Keratinocyte (primary cell): ENCODE measurements around the gene PIGP. TPM values are rescaled to one million over a fixed set of nuclear protein-coding genes. Genes with fewer than 3 reads are reported as not detected.

ENCODE experiments used
- DNase-seq: peaks from one replicate; pipeline ENCODE4 v3.0.0-alpha.2; 2011; ENCODE audit warnings: low read depth, missing footprints, low spot score
- FAIRE-seq: peaks from 2 replicates; lab custom pipeline; 2011; peaks lifted over from hg19 to GRCh38; lab: Jason Lieb, UNC
- H2AFZ ChIP-seq: 2 replicates; pipeline ENCODE4 v1.6.0; 2012; ENCODE audit warnings: low read length, control low read depth, inconsistent platforms; ENCODE audit not compliant: control insufficient read depth
- H3K27ac ChIP-seq: 2 replicates; pipeline ENCODE4 v1.5.1; 2011; ENCODE audit warnings: low read length; ENCODE audit not compliant: control insufficient read depth, insufficient read depth
- H3K27me3 ChIP-seq: 3 replicates; pipeline ENCODE4 v1.6.0; 2011; ENCODE audit warnings: low read length; ENCODE audit not compliant: control insufficient read depth, insufficient read depth; ENCODE audit errors: extremely low read depth
- H3K36me3 ChIP-seq, 2 experiments: 2 replicates in 1 of 2; 3 replicates in 1 of 2; pipeline ENCODE4 v1.5.1; 2011; ENCODE audit warnings: low read length in 2 of 2, mild to moderate bottlenecking in 1 of 2; ENCODE audit not compliant: control insufficient read depth in 2 of 2, insufficient read depth in 2 of 2; ENCODE audit errors: extremely low read depth in 1 of 2
- H3K4me1 ChIP-seq: 3 replicates; pipeline ENCODE4 v1.5.1; 2011; ENCODE audit warnings: low read length; ENCODE audit not compliant: control insufficient read depth, insufficient read depth; ENCODE audit errors: extremely low read depth
- H3K4me2 ChIP-seq: 3 replicates; pipeline ENCODE4 v1.6.0; 2011; ENCODE audit warnings: low read depth, low read length; ENCODE audit not compliant: control insufficient read depth, insufficient read depth; ENCODE audit errors: extremely low read depth
- H3K4me3 ChIP-seq, 3 experiments: fragments of 200-600 bp in 1 of 3; sonication (generic) in 1 of 3; 2 replicates in 2 of 3; 3 replicates in 1 of 3; pipeline ENCODE4 v1.5.1; 2011 to 2016; ENCODE audit warnings: low read length in 3 of 3, mild to moderate bottlenecking in 3 of 3, control low read depth in 2 of 3, inconsistent platforms in 1 of 3, low read depth in 1 of 3, mixed read lengths in 1 of 3, mixed run types in 1 of 3, moderate library complexity in 1 of 3; ENCODE audit not compliant: control insufficient read depth in 2 of 3, insufficient read depth in 2 of 3; ENCODE audit errors: extremely low read depth in 1 of 3
- H3K79me2 ChIP-seq: 2 replicates; pipeline ENCODE4 v1.6.0; 2012; ENCODE audit warnings: low read length; ENCODE audit not compliant: control insufficient read depth, insufficient read depth
- H3K9ac ChIP-seq: 3 replicates; pipeline ENCODE4 v1.6.0; 2011; ENCODE audit warnings: low read length; ENCODE audit not compliant: control insufficient read depth, insufficient read depth; ENCODE audit errors: extremely low read depth
- H3K9me1 ChIP-seq: 3 replicates; pipeline ENCODE4 v1.6.0; 2011; ENCODE audit warnings: low read length; ENCODE audit not compliant: control insufficient read depth, insufficient read depth; ENCODE audit errors: extremely low read depth
- H3K9me3 ChIP-seq: 2 replicates; pipeline ENCODE4 v1.5.1; 2012; ENCODE audit warnings: low read depth, low read length; ENCODE audit not compliant: control insufficient read depth
- H4K20me1 ChIP-seq: 3 replicates; pipeline ENCODE4 v1.6.0; 2011; ENCODE audit warnings: low read length; ENCODE audit not compliant: control insufficient read depth, insufficient read depth; ENCODE audit errors: extremely low read depth
- EZH2 ChIP-seq: IDR thresholded peaks from one replicate; pipeline ENCODE4 v1.6.1; 2012; ENCODE audit warnings: inconsistent platforms, mild to moderate bottlenecking, low read length, moderate library complexity
- dilution Hi-C: fragments of 300-500 bp; cut with MboI; formaldehyde crosslinking; loops from one replicate; pipeline ENCODE4 v1.7.0; 2020; ENCODE audit warnings: low sequenced_read_pairs; ENCODE audit not compliant: extremely low pct_ligation_motif_present
- polyA plus RNA-seq, 5 experiments: library from polyadenylated mRNA; depleted of rRNA in 3 of 5; stranded (reverse) in 3 of 5; stranded (forward) in 1 of 5; unstranded in 1 of 5; fragments of >200 nt; gene quantifications; 1 replicate in 1 of 5; 2 replicates in 3 of 5; 3 replicates in 1 of 5; pipeline versions ENCODE4 v1.2.1 to v1.2.3, GENCODE V29; 2011 to 2012; ENCODE audit warnings: missing spikeins in 2 of 5, low read depth in 1 of 5, low replicate concordance in 1 of 5
- TF ChIP-seq, protein P1 (sequence below), 3 experiments: IDR thresholded peaks in 1 of 3; conservative IDR thresholded peaks in 1 of 3; optimal IDR thresholded peaks in 1 of 3; 2 replicates in 2 of 3; 3 replicates in 1 of 3; pipeline versions ENCODE3 to v1.5.1; 2011; ENCODE audit warnings: low read length in 3 of 3, mild to moderate bottlenecking in 3 of 3, moderate library complexity in 2 of 3, control low read depth in 1 of 3, inconsistent platforms in 1 of 3; ENCODE audit not compliant: insufficient read depth in 2 of 3; ENCODE audit errors: extremely low read depth in 1 of 3

The PIGP gene
- polyA plus RNA-seq, 1 donor (not counting 4 experiments of a cell fraction or from before 2014, with no cell fraction given) = 31.8 TPM

DNA sequence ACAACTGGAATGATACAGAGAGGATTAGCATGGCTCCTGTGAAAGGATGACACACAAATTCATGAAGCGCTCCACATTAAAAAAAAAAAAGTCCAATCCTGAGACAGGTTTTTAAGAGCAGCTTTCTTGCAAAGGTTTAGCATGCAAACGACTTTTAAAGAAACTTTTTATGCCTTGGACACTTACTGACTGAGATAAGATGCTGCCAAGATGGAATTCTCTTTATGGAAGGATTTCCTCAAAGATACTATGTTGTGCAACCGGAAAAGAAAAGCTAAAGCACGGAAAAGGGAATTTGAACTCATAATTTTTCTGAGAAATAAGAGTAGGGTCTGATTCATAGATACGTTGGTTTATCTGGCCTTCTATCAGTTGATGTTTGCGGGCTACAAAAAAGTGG, 27.3 kb downstream of the PIGP start:
- H3K27me3 ChIP-seq = no peaks in the 10 kb centered on the region
- H3K36me3 ChIP-seq = no peaks in the 10 kb centered on the region
- no peak overlapping the region for H2AFZ ChIP-seq
- H3K9me1 ChIP-seq = no peaks in the 10 kb centered on the region
- H3K4me2 ChIP-seq = no peak overlapping the region
- TF ChIP-seq EZH2 = no peak
- TF ChIP-seq, protein P1, sequence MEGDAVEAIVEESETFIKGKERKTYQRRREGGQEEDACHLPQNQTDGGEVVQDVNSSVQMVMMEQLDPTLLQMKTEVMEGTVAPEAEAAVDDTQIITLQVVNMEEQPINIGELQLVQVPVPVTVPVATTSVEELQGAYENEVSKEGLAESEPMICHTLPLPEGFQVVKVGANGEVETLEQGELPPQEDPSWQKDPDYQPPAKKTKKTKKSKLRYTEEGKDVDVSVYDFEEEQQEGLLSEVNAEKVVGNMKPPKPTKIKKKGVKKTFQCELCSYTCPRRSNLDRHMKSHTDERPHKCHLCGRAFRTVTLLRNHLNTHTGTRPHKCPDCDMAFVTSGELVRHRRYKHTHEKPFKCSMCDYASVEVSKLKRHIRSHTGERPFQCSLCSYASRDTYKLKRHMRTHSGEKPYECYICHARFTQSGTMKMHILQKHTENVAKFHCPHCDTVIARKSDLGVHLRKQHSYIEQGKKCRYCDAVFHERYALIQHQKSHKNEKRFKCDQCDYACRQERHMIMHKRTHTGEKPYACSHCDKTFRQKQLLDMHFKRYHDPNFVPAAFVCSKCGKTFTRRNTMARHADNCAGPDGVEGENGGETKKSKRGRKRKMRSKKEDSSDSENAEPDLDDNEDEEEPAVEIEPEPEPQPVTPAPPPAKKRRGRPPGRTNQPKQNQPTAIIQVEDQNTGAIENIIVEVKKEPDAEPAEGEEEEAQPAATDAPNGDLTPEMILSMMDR (optimal IDR thresholded peaks at IDR 0.05 in 1 of 3, IDR thresholded peaks at IDR 0.05 in 1 of 3, conservative IDR thresholded peaks at IDR 0.05 in 1 of 3; ENCODE audit: extremely low read depth in 1 of 3, insufficient read depth in 2 of 3, low read length in 3 of 3) = no peak
- H3K4me1 ChIP-seq = peaks cover 7% of the 10 kb centered on the region
- H3K4me3 ChIP-seq = no peak overlapping the region
- no peaks in the 10 kb centered on the region for H3K9me3 ChIP-seq
- no peak overlapping the region for H3K9ac ChIP-seq
- H4K20me1 ChIP-seq = no peaks in the 10 kb centered on the region
- no peak for FAIRE-seq
- no peak overlapping the region for H3K27ac ChIP-seq
- DNase-seq = no peak
- dilution Hi-C loops = no loop called here
- no peaks in the 10 kb centered on the region for H3K79me2 ChIP-seq

DNA sequence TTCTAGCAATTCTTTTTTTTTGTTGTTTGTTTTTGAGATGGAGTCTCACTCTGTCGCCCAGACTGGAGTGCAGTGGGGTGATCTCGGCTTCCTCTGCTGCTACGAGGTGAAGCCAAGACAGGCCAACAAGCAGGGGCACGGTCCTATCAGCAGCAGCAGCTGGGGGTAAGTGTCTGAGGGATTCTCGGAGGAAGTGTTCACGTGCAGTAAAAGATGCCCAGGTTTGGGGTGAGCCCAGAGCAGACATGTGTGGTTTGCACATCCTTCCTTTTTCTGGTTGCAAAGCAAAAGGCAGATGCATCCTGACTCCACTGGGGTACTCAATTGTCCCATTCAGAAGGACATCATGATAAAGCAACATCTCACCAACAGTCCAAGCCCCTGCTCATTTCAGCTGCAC, 27.7 kb downstream of the PIGP start:
- Histone ChIP-seq H3K9me3 (no peaks in the 10 kb centered on the region), H3K4me3 (no peak overlapping the region), H3K27me3 (no peaks in the 10 kb centered on the region), H3K9me1 (no peaks in the 10 kb centered on the region), H3K36me3 (no peaks in the 10 kb centered on the region), H3K9ac (no peak overlapping the region), H3K27ac (no peak overlapping the region), H3K4me2 (no peak overlapping the region), H3K79me2 (no peaks in the 10 kb centered on the region), H4K20me1 (no peaks in the 10 kb centered on the region), H2AFZ (no peak overlapping the region), H3K4me1 (peaks cover 7% of the 10 kb centered on the region)
- DNase-seq (no peak), FAIRE-seq (no peak)
- no peak for TF ChIP-seq EZH2
- TF ChIP-seq, protein P1 (optimal IDR thresholded peaks at IDR 0.05 in 1 of 3, IDR thresholded peaks at IDR 0.05 in 1 of 3, conservative IDR thresholded peaks at IDR 0.05 in 1 of 3; ENCODE audit: extremely low read depth in 1 of 3, insufficient read depth in 2 of 3, low read length in 3 of 3) = no peak
- dilution Hi-C loops = no loop called here
